Ishikawa (cell line): ENCODE results near the gene DPYD.

Source experiments
- CEBPB ChIP-seq: IDR thresholded peaks from 2 replicates; pipeline ENCODE4 v1.6.1; 2012
- EGR1 ChIP-seq: IDR thresholded peaks from 2 replicates; pipeline ENCODE4 v1.6.1; 2012
- FOXM1 ChIP-seq: IDR thresholded peaks from 2 replicates; pipeline ENCODE4 v1.6.1; 2012; ENCODE audit warnings: low read depth, borderline replicate concordance
- RAD21 ChIP-seq: IDR thresholded peaks from 2 replicates; pipeline ENCODE4 v1.6.1; 2012; ENCODE audit warnings: low read depth
- TF ChIP-seq, protein P1 (sequence below): IDR thresholded peaks from 2 replicates; pipeline ENCODE4 v1.6.1; 2012

DNA sequence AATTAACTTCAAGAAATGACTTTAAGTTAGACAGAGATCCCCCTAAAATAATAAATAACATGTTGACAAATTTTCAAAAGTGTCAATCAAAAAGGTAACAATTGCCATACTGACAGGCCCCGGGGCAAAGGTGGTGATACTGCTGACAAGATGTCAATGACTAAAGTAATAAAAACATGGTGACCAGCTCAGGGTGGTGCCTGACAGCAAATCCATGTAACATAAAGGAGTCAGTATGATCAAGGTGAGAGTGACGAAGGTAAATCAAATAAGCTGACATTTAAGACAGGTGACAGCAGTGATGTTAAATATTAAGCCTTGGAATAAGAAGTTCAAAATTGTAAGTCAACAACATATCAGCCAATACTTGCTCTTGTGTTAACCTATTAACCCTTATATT is 387.5 kb downstream of the DPYD start:
- no peak for TF ChIP-seq CEBPB
- TF ChIP-seq FOXM1, result no peak
- TF ChIP-seq RAD21, result no peak
- no peak for TF ChIP-seq EGR1
- TF ChIP-seq, protein P1, sequence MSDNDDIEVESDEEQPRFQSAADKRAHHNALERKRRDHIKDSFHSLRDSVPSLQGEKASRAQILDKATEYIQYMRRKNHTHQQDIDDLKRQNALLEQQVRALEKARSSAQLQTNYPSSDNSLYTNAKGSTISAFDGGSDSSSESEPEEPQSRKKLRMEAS, result no peak
